GM11168 (cell line): ENCODE results near the gene CYB5B.

Experiments
- in situ Hi-C: fragments of 300-500 bp; cut with MboI; formaldehyde crosslinking; loops from one replicate; pipeline ENCODE4 v1.12.0; 2022; ENCODE audit warnings: low sequenced_read_pairs; ENCODE audit not compliant: unreplicated experiment

The CYB5B gene

GRCh38 chr16:69482410-69482991 lies 58.1 kb downstream of the CYB5B start:
- in situ Hi-C loops: no loop called here

GRCh38 chr16:69483611-69484010 lies 59.2 kb downstream of the CYB5B start:
- in situ Hi-C loops: no loop called here

- in situ Hi-C loops: no loop called here
These were observed 60.9 kb downstream of the CYB5B start for GRCh38 chr16:69485361-69485760.

- in situ Hi-C loops: no loop called here
These were observed 61.4 kb downstream of the CYB5B start for GRCh38 chr16:69485816-69486215.

GRCh38 chr16:69486272-69486671 lies 61.9 kb downstream of the CYB5B start:
- in situ Hi-C loops: no loop called here

GRCh38 chr16:69486724-69487123 lies 62.3 kb downstream of the CYB5B start:
- in situ Hi-C loops: no loop called here

- in situ Hi-C loops: no loop called here
These were observed 66.4 kb downstream of the CYB5B start for GRCh38 chr16:69490707-69491324.

GRCh38 chr16:69494991-69495392 lies 70.6 kb downstream of the CYB5B start:
- in situ Hi-C loops: no loop called here

- in situ Hi-C loops: no loop called here
These were observed 71.4 kb downstream of the CYB5B start for GRCh38 chr16:69495821-69496220.

- in situ Hi-C loops: no loop called here
These were observed 72.0 kb downstream of the CYB5B start for GRCh38 chr16:69496376-69496775.

GRCh38 chr16:69496896-69497295 lies 72.5 kb downstream of the CYB5B start:
- in situ Hi-C loops: no loop called here

- in situ Hi-C loops: no loop called here
These were observed 73.6 kb downstream of the CYB5B start for GRCh38 chr16:69497876-69498596.

GRCh38 chr16:69498926-69499325 lies 74.5 kb downstream of the CYB5B start:
- in situ Hi-C loops: no loop called here

- in situ Hi-C loops: no loop called here
These were observed 75.3 kb downstream of the CYB5B start for GRCh38 chr16:69499541-69500230.

- in situ Hi-C loops: no loop called here
These were observed 76.1 kb downstream of the CYB5B start for GRCh38 chr16:69500496-69500895.

GRCh38 chr16:69501956-69502745 lies 77.7 kb downstream of the CYB5B start:
- in situ Hi-C loops: no loop called here

GRCh38 chr16:69503244-69503643 lies 78.8 kb downstream of the CYB5B start:
- in situ Hi-C loops: no loop called here

- in situ Hi-C loops: no loop called here
These were observed 83.8 kb downstream of the CYB5B start for GRCh38 chr16:69508033-69508755.

GRCh38 chr16:69509125-69509524 lies 84.7 kb downstream of the CYB5B start:
- in situ Hi-C loops: no loop called here

GRCh38 chr16:69511651-69512050 lies 87.2 kb downstream of the CYB5B start:
- in situ Hi-C loops: no loop called here
